HG03520 (cell line): ENCODE measurements around the gene SLC25A46.
"Not testable (repeated sequence)": the region's sequence is repeated elsewhere in the genome, so short reads cannot be mapped to it uniquely, and the experiment has no call there.

Source experiments
- ATAC-seq: cut with Tn5 transposase; IDR thresholded peaks from one replicate; pipeline ENCODE4 v1.9.1; 2021; ENCODE audit warnings: mild to moderate bottlenecking, moderate library complexity; ENCODE audit not compliant: unreplicated experiment

Gene SLC25A46

DNA sequence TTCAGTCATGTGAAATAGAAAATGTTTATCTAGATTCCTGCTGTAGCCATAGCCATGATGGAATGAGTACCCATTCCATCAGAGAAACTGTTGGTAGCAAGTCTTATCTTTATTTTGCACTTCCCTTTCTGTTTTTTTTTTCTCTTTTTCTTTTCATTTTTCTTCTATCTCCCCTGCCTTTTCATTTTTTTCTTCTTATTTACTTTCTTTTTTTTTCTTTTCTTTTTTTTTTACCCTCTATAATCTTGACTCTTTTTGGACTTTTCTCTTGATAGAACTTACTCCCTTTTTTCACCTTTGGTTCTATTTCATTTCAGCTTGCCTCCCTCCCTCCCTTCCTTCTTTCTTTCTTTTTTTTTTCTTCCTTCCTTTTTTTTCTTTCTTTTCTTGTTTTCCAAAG lies 15.4 kb downstream of the SLC25A46 start:
- ATAC-seq, result no peak

DNA sequence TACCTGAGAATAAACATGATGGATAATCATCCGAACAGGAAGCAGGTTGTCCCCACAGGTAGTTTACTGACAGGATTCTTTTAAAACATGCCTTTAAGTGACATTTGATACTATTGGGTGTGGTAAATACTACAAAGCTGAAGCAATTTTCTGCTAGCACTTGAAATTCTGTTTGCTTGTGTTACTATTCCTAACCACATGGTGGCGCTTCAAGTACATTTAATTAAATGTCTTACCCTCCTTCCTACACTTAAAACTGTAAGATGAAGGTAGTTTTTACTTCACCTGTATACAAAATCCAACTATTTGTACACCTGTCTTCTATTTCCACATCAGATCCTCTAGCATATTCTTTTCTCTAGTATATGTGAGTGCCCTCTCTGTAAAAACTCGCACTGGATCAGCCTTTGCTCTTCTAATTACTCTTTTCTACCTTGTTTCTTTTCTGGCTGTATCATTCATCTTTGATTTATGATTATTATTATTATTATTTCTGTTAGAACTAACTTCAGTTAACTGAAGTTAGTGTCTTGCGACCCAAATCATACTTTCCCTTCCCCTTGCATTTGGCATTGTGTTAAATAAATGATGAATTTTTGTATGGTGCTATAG lies 18.4 kb downstream of the SLC25A46 start:
- ATAC-seq, result no peak

DNA sequence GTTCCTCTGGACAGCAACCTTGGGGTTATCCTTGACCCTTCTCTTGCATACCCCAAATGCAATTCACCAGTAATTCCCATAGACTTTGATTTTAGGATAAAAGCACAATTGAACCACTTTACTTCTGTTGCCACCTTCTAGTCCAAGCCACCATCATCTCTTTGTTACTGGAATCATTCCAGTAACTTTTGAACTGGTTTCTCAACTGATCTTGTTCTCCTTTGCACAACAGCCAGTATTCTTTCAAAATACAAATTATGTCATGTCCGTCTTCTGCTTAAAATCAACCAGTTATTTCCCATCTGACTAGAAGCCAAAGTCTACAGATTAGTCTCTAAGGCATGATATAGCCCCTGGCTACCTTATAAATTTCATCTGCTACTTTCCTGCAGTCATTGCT lies 21.4 kb downstream of the SLC25A46 start:
- ATAC-seq, result no peak

DNA sequence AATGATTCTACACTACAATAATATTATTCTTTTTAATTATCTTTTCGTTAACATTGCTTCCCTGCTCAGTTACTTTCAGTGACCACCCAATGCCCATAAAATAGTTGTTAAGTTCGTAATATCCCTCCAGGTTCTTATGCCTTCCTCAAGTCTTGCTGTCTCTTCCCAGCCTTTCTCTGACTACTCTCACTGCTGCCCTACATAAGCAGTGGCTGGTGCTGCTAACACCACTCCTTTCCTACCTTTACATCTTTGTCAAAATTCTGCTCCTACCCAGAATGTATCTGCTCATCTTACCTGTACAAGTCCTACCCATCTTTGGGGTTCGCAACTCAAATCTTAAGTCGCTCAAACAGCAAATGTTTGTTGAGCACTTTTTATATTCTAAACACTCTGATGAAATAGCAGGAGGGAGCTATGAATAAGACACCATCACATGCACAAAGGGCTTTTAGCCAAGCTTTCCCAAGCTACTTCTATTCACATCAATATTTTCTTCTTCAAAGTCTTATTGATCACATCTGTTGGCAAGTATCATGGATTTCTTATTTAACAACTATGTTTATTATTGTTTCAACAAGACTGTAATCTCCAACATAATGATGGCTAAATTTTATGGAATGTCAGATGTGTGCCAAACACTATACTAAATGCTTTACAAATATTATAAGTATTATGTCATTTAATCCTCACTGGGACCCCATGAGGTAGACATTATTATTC lies 29.5 kb downstream of the SLC25A46 start:
- ATAC-seq, result no peak

DNA sequence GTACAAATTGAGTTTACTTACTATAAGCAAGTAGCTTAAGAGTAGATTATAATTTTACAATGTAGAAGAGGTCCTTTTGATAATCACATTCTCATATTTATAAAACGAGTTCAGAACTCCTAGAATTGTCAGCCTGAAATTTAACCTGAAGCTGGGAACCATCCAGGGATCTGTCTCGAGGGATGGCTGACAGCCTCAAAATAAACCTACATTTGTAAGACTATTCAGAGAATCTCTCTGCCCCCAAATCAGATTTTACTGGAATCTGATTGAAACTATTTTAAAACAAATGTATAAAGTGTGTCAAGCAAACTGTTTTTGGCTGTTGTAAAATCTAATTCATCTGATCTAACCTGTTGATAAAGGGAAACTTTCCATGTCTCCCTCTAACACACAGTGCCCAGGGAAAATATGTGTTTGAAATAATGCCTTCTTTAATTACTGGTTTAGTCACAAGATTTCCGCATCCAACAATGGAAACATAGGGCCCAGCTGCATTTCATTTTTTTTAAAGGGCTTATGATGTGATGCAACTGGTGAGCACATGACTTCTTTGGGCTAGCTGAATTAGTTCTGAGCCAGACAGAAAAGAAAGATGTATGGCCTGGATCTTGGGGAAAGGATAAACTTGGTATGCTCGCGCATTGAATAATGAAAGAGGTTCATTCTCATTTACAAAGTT lies 30.3 kb downstream of the SLC25A46 start:
- no peak for ATAC-seq

DNA sequence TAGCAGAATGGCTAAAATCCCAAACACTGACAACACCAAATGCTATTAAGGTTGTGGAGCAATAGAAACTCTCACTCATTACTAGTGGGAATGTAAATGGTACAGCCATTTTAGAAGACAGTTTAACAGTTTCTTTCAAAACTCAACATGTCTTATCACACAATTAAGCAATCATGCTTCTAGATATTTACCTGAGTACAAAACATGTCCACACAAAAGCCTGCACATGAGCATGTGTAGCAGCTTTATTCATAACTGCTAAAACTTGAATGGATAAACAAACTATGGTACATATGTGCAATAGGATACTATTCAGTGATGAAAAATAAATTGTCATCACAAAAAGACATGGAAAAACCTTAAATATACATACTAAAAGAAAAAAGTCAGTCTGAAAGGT lies 31.5 kb downstream of the SLC25A46 start:
- no peak for ATAC-seq

DNA sequence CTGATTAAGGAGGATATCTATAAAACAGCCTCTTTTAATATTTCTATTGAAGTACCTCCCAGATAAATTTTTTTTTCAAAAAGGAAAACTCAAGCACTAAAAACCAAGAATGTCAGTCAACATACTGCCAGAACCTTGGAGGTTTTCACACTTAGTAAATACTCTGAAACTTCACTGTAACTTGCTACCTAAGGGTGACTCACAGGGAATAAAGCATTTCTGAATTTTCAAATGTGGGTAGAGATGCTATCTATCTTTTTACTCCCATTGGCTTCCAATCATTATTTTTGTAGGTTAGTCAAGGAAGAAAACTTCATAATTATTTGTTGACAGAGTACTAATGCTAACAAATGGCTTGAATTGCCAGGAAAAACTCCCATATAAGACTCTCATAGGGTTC lies 46.1 kb downstream of the SLC25A46 start:
- ATAC-seq, result no peak

DNA sequence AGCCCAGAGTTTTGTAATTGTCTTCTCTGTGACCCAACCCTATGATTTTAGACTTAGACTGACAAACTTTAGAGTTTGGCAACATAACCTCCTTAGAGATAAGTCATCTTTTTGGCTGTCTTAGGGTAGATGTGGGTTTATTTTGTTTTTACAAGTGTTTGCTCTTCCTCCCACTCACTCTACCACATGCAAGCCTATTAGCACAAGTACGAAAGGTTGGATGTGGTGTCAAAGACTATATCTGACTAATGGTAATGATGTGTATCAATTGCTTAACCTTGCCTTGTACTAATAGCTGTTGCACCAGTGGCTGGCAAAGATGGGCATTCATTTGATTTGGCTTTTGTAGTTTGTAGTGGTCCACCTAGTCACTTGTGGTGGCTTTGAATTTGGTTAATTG lies 46.5 kb downstream of the SLC25A46 start:
- ATAC-seq, result no peak

DNA sequence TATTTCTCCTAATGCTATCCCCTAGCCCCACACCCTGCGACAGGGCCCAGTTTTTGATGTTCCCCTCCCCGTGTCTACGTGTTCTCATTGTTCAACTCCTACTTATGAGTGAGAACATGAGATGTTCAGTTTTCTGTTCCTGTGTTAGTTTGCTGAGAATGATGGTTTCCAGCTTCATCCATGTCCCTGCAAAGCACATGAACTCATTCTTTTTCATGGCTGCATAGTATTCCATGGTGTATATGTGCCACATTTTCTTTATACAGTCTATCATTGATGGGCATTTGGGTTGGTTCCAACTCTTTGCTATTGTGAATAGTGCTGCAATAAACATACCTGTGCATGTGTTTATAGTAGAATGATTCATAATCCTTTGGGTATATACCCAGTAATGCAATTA lies 49.2 kb downstream of the SLC25A46 start:
- not testable (repeated sequence) for ATAC-seq

DNA sequence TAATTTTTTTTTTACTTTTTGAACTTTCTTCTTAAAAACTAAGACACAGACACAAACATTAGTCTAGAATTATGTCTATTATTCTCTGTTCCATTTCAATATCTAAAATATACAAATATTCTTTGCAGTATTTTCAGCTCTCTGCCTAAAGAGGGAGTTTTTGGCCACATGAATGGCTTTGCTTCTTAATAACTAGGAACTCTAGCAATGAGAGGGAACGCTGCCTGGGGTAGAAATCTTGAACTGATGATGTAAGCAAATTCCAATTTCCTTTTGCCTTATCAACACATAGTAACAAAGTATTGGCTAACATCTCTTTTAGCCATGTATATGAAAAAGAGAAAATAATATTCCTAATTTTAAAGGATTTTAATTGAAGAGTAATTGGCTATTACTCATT lies 51.9 kb downstream of the SLC25A46 start:
- ATAC-seq, result no peak

DNA sequence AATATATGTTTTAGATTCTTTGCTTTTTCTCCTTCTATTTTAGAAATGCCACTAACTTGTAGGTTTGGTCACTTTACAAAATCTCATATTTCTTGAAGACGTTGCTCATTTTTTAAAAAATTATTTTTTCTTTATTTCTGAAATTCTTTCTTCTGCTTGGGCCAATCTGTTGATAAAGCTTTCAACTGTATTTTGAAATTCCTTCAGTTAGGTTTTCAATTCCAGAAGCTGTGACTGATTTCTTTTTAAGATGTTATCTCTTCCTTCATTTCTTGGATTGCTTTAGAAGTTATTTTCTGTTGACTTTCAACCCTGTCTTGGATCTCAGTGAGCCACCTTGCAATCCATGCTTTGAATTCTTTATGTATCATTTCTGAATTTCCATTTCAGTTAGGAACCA lies 64.2 kb downstream of the SLC25A46 start:
- no peak for ATAC-seq

DNA sequence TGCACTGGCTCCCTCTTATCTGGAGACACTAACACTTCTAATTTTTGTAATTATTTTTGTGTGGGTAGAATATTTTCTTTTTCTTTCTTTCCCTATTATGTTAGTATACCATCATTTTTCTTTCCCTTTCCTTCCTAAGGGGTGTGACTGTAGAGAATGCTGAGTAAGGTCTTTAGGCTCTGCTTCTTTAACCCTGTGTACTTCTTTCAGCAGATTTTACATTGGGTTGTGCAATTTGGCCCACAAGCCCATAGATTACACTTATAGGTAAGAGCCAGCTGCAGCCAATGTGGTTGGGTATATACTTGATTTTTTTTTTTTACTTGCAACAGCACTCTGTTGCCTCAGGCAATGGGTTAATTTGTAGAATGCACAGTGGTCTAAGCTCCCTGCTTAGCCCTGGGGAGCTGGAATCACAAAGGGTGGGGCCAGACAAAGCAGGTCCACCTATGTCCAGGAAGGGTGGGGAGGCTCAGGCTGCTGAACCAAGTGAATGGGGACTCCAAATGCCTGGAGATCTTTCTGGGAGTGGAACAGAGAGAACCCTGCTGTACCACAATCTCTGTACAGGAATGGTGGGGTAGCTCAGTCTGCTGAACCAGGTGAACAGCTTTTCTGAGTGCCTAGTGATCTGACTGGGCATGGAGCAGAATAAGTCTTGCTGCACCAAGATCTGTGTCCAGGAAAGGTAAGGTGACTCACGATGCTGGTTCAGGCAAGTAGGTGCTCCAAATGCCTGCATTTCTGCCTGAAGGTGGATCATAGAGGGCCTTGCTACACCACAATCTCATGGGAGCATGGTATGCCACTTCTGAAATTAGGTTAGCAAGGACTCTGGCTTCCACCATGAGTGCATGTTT lies 64.9 kb downstream of the SLC25A46 start:
- no peak for ATAC-seq

DNA sequence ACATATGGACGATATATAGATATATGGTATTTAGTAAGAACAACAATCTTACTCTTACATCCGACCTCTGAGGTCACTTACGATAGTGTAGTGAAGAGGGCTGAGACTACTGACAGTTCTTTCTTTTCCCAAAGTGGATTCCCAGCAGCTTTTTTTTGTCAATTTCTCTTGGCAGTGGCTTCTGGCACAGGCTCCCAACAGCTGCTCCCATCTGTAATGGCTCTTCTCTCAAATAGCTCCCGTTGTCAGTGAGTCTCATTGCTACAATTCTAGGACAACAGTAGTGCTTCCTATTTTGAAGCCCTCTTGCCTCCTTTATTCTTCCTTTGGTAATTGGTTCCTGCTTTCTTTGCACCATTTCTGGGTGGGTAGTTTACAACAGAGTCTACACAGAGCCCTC lies 68.4 kb downstream of the SLC25A46 start:
- ATAC-seq, result no peak

DNA sequence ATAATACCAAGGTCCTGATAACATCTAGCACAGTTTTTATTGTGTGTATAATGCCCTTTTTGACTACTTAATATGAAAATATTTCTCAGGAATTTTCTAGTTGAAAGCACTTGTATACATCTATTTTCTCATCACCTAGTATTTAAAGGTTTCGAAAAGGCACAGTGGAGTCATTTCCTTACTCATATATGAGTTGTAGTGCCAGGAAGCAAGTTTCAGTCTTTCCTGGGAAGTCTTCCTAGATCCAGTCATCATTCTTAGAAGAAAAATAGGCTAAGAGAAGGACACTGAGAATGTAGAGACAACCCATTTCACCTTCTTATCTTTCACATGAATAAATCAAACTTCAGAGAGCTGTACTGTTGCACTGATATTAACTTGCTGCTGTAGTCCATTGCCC lies 70.2 kb downstream of the SLC25A46 start:
- no peak for ATAC-seq
